Right lobe of liver (tissue), 6 donors: ENCODE results near the gene IGF1R. TPM values are rescaled to one million over a fixed set of nuclear protein-coding genes. Genes with fewer than 3 reads are reported as not detected.

Experiments
- ATAC-seq, 4 donors: fragments of 200-7000 bp; cut with Tn5 transposase; one replicate each; pipeline ENCODE4 v1.9.1; 2020; ENCODE audit warnings: mild to moderate bottlenecking in 4 of 4, moderate library complexity in 4 of 4
- DNase-seq, 3 donors: peaks; one replicate each; pipeline ENCODE4 v3.0.0-alpha.2; 2020
- H3K27ac ChIP-seq, 3 donors: fragments of 200-600 bp; one replicate each; pipeline ENCODE4 v1.8.0; 2022
- H3K27me3 ChIP-seq, 2 donors: fragments of 200-600 bp; one replicate each; pipeline ENCODE4 v1.8.0; 2022
- H3K36me3 ChIP-seq, 4 donors: fragments of 200-600 bp; sonication (generic) in 1 of 4; one replicate each; pipeline versions ENCODE4 v1.5.1 to v1.8.0; 2017 to 2022; ENCODE audit warnings: control low read depth in 1 of 4
- H3K4me1 ChIP-seq, 4 donors: fragments of 200-600 bp; sonication (generic) in 1 of 4; one replicate each; pipeline versions ENCODE4 v1.5.1 to v1.8.0; 2017 to 2022; ENCODE audit warnings: control low read depth in 1 of 4
- H3K4me3 ChIP-seq, 3 donors: fragments of 200-600 bp; one replicate each; pipeline ENCODE4 v1.8.0; 2022
- H3K9me3 ChIP-seq, 4 donors: fragments of 200-600 bp; sonication (generic) in 1 of 4; one replicate each; pipeline versions ENCODE4 v1.5.1 to v1.8.0; 2017 to 2022; ENCODE audit warnings: control low read depth in 1 of 4
- POLR2A ChIP-seq: fragments of 450-650 bp; IDR thresholded peaks from one replicate; pipeline ENCODE4 v1.6.1; 2017; ENCODE audit warnings: antibody characterized with exemption, mild to moderate bottlenecking
- WGBS: methylation state at CpG from one replicate; pipeline ENCODE4 v1.1.6; 2018; ENCODE audit warnings: low coverage, low lambda C conversion rate; ENCODE audit not compliant: insufficient coverage; ENCODE audit errors: missing lambda C conversion rate; 5-methylcytosine and 5-hydroxymethylcytosine counted together
- intact Hi-C, 2 donors: fragments of 100-400 bp; cut with DNase I; formaldehyde crosslinking; loops; one replicate each; pipeline versions ENCODE4 v1.11.2 to v1.14.1; 2022
- total RNA-seq, 6 experiments: library from RNA; depleted of rRNA in 2 of 6; stranded (reverse); fragments of >200 nt in 2 of 6; fragmentation: NEBNext Ultra II Directional in 3 of 6; extraction: Animal tissue kit (Norgen Biotek cat#: 25700) in 3 of 6; gene quantifications; one replicate each; pipeline versions ENCODE4 v1.1.0 to v1.2.4, GENCODE V29; 2016 to 2023
- TF ChIP-seq, protein P1 (sequence below), 4 donors: fragments of 200-600 bp in 3 of 4; fragments of 450-650 bp in 1 of 4; IDR thresholded peaks; one replicate each; pipeline versions ENCODE4 v1.5.1 to v1.8.0; 2016 to 2022; ENCODE audit warnings: antibody characterized with exemption in 4 of 4, mild to moderate bottlenecking in 2 of 4
- donor health status: DM: no; HTN: yes; CAD: no.
- donor health status: DM: no; HTN: no; CAD: no.
- donor health status: DM: no; HTN: no; CAD: no.
- donor health status: DM: no; HTN: yes; CAD: no.
- donor health status: DM: no; HTN: yes; CAD: no.

Gene IGF1R
- total RNA-seq, 6 experiments from 2014 or later = 2.5 to 5.3 (median 3.8) TPM

DNA sequence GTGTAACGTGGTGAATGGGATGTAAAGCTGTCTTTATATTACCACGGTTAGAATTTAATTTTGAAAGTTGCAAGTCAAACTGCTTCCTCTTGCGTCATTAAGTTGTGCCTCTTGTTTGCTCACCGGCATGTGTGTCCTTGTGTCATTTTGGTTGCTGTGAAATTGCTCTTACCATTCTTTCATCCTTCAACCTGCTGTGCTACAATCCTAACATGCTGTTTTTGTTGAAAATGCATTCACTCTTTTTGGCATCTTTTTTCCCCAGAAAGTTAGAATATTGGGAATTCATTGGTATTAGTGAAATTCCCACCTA lies 194.6 kb downstream of the IGF1R start:
- H3K27me3 ChIP-seq = peaks cover 0 to 17% of the 10 kb centered on the region in 2 donors
- 33% methylated on average over 4 of the region's 4 CpGs for WGBS
- ATAC-seq (peak in 1 of 4 donors; percentile 19), DNase-seq (no peak)
- no peak overlapping the region for H3K4me3 ChIP-seq
- TF ChIP-seq, protein P1, sequence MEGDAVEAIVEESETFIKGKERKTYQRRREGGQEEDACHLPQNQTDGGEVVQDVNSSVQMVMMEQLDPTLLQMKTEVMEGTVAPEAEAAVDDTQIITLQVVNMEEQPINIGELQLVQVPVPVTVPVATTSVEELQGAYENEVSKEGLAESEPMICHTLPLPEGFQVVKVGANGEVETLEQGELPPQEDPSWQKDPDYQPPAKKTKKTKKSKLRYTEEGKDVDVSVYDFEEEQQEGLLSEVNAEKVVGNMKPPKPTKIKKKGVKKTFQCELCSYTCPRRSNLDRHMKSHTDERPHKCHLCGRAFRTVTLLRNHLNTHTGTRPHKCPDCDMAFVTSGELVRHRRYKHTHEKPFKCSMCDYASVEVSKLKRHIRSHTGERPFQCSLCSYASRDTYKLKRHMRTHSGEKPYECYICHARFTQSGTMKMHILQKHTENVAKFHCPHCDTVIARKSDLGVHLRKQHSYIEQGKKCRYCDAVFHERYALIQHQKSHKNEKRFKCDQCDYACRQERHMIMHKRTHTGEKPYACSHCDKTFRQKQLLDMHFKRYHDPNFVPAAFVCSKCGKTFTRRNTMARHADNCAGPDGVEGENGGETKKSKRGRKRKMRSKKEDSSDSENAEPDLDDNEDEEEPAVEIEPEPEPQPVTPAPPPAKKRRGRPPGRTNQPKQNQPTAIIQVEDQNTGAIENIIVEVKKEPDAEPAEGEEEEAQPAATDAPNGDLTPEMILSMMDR (IDR thresholded peaks at IDR 0.05) = no peak
- intact Hi-C loops = no loop called here
- no peak overlapping the region for H3K27ac ChIP-seq
- H3K9me3 ChIP-seq = no peaks in the 10 kb centered on the region
- H3K36me3 ChIP-seq = no peaks in the 10 kb centered on the region
- H3K4me1 ChIP-seq = peaks cover 0 to 12% (median 5%) of the 10 kb centered on the region in 4 donors

DNA sequence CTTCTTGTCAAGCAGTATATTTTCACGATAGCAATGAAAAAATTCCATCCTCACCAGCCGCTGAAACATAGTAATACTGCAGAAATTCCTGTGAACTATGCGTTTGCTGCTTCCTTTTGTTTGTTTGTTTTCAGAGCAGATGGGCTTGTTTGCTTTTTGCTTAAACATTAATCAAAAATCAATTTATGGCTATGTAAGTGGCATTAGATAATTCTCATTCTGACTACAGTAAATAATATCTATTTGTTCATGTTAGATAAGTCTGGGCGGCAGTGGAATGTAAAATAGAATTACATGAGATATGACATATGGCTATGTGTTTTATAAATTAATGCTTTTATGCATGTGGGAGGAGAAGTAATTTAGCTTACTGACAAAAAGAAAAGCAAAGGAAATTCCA lies 195.5 kb downstream of the IGF1R start:
- peaks cover 0 to 24% of the 10 kb centered on the region in 2 donors for H3K27me3 ChIP-seq
- peak in 3 of 4 donors; percentile 46 to 78 (median 73) for ATAC-seq
- H3K4me3 ChIP-seq = no peak overlapping the region
- H3K36me3 ChIP-seq = no peaks in the 10 kb centered on the region
- no peak overlapping the region for H3K27ac ChIP-seq
- 38% methylated on average over 4 of the region's 4 CpGs for whole genome bisulfite sequencing
- TF ChIP-seq POLR2A = no peak
- intact Hi-C loops = no loop called here
- no peak for DNase-seq
- peaks cover 0 to 12% (median 5%) of the 10 kb centered on the region in 4 donors for H3K4me1 ChIP-seq
- H3K9me3 ChIP-seq = no peaks in the 10 kb centered on the region

DNA sequence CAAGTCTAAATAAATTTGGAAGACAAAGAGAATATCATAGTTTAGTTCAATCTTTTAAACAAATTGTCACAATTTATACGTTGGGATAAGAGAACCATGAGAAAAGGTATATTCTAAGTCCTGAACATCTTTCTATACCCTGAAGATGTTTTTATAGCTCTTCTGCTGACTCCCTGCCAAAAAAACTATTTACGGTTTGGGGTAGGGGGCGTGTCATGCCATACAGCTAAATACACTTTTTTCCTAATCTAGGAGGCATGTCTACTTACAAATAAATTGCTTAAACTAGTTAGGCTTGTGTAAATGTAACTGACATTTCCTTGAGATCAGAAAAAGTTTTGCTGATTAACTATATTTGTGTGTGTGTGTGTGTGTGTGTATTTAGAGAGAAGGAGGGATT lies 195.9 kb downstream of the IGF1R start:
- DNase-seq = no peak
- intact Hi-C loops = no loop called here
- Histone ChIP-seq H3K27me3 (peaks cover 0 to 26% of the 10 kb centered on the region in 2 donors), H3K4me1 (peaks cover 0 to 12% (median 5%) of the 10 kb centered on the region in 4 donors), H3K27ac (no peak overlapping the region), H3K9me3 (no peaks in the 10 kb centered on the region), H3K36me3 (no peaks in the 10 kb centered on the region), H3K4me3 (no peak overlapping the region)
- ATAC-seq = no peak
- 26% methylated on average over 3 of the region's 3 CpGs for WGBS
- TF ChIP-seq, protein P1 (IDR thresholded peaks at IDR 0.05) = no peak
- no peak for TF ChIP-seq POLR2A

DNA sequence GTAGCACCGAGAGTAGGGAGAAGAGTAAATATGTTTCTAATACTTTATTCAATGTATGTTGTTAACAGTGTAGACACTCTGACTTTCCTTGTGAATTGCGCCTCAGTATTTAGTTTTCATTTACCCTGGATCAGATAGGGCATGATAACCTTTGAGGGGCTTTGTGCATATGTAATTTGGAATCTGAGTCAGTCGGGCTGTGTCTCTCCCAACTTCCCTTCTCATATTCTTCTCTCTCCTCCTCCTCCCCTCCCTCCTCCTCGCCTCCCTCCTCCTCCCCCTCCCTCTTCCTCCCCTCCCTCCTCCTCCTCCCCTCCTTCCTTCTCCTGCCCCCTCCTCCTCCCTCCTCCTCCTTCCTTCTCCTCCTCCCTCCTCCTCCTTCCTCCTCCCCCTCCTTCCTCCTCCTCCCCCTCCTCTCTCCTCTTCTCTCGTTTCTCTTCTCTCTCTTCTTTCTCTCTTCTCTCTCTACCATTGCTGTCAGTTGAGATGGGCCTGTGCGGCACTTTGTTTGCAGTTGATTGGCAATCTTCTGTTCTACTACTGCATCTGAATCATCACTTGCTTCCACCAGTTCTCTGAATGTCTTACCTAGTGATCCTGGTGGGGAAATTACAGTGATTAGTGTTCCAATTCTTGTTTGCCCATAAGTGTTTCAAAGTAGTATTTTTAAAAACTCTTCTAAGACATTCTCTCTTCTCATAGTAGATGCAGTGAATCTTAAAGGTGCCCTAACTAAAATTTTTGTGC lies 197.0 kb downstream of the IGF1R start:
- ATAC-seq (peak in 2 of 4 donors; percentile 21 to 33), DNase-seq (no peak)
- no peaks in the 10 kb centered on the region for H3K36me3 ChIP-seq
- WGBS = 20% methylated on average over 6 of the region's 6 CpGs
- peaks cover 0 to 33% of the 10 kb centered on the region in 2 donors for H3K27me3 ChIP-seq
- H3K4me3 ChIP-seq = no peak overlapping the region
- no peaks in the 10 kb centered on the region for H3K9me3 ChIP-seq
- peak overlapping the region in 1 of 3 donors; percentile 7 for H3K27ac ChIP-seq
- no peak for TF ChIP-seq POLR2A
- TF ChIP-seq, protein P1 (IDR thresholded peaks at IDR 0.05) = no peak
- intact Hi-C loops = no loop called here
- peaks cover 0 to 12% (median 5%) of the 10 kb centered on the region in 4 donors for H3K4me1 ChIP-seq

DNA sequence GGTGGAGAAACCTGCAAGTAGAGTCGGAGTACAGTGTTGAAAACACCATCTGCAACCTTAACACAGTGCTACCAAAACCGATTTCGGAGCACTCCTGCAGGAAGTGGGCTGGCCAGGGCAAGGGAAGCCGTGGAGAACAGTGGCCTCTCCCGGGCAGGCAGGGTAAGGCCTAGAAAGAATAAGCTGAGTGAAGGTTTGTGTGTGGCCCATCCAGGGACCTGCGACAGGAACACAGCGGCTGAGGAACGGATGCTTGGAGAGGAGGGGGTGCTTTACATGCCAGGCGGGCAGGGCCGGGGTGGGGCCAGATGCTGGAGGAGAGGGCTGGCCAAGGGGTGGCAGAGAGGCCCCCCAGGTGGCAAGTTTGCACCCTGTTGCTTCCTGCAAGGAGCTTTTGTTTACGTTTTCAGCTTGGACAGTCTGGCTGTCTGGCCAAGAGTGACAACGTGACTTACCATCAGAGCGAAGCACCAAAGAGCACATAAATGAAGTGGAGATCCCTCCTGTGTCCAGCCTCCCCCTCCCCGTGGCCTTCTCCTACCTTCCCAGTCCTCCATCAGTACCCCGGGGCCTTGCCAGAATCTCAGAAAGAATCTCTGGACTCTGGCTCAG lies 202.7 kb downstream of the IGF1R start:
- Histone ChIP-seq H3K4me1 (peaks cover 0 to 6% (median 2%) of the 10 kb centered on the region in 4 donors), H3K27ac (peak overlapping the region in 1 of 3 donors; percentile 81), H3K27me3 (peaks cover 0 to 19% of the 10 kb centered on the region in 2 donors), H3K36me3 (no peaks in the 10 kb centered on the region), H3K9me3 (no peaks in the 10 kb centered on the region), H3K4me3 (peak overlapping the region in 1 of 3 donors; percentile 10)
- intact Hi-C loops = no loop called here
- DNase-seq (peak; percentile 57 to 80 (median 72)), ATAC-seq (peak; percentile 75 to 81 (median 78))
- 7% methylated on average over 8 of the region's 15 CpGs for WGBS
- TF ChIP-seq POLR2A = no peak
- TF ChIP-seq, protein P1 (IDR thresholded peaks at IDR 0.05) = peak; percentile 46 to 61 (median 53)
